DND-41 (cell line): ENCODE results near the gene CSNK1E.

Experiments used
- CTCF ChIP-seq: IDR thresholded peaks from 2 replicates; pipeline ENCODE4 v1.5.1; 2012; ENCODE audit warnings: borderline replicate concordance, low read length, moderate library complexity, mild to moderate bottlenecking; ENCODE audit not compliant: poor library complexity, severe bottlenecking; ENCODE audit errors: extremely low read depth
- EZH2 ChIP-seq: IDR thresholded peaks from 3 replicates; pipeline ENCODE4 v1.6.1; 2012; ENCODE audit warnings: borderline replicate concordance, low read depth, mild to moderate bottlenecking, moderate library complexity, low read length, inconsistent platforms; ENCODE audit not compliant: severe bottlenecking

GRCh38 chr22:38295863-38296262 lies 21.4 kb downstream of the CSNK1E start:
- no peak for TF ChIP-seq EZH2
- TF ChIP-seq CTCF: no peak
